HG03095 (cell line): ENCODE results near the gene C9orf78.
A peak's percentile ranks its signal among the peaks of the same experiment; 100 is the strongest.
"Not testable (repeated sequence)": the region's sequence is repeated elsewhere in the genome, so short reads cannot be mapped to it uniquely, and the experiment has no call there.

Source experiments
- ATAC-seq: cut with Tn5 transposase; IDR thresholded peaks from one replicate; pipeline ENCODE4 v1.9.1; 2021; ENCODE audit warnings: moderate library complexity; ENCODE audit not compliant: unreplicated experiment

The C9orf78 gene

DNA sequence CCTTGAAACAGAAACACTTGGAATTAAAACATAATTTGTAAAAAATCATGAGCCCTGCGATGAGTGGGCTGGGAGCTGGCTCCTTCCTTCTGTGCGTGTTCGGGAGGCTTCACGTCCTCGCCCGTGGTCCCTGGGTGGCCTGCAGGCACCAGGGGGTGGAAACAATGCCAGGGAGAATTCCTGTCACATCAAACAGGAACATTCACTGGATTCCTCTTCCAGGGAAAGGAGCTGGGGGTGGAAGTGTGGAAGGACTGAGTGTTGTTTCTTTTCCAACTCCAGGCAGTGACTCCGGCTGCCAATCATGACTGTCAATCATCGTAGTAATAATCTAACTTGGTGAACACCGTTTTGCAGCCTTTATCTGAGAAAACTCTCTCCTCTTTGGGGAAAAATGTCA is 21.4 kb downstream of the C9orf78 start:
- ATAC-seq = no peak

GRCh38 chr9:129812385-129812784 is 22.7 kb downstream of the C9orf78 start:
- no peak for ATAC-seq

DNA sequence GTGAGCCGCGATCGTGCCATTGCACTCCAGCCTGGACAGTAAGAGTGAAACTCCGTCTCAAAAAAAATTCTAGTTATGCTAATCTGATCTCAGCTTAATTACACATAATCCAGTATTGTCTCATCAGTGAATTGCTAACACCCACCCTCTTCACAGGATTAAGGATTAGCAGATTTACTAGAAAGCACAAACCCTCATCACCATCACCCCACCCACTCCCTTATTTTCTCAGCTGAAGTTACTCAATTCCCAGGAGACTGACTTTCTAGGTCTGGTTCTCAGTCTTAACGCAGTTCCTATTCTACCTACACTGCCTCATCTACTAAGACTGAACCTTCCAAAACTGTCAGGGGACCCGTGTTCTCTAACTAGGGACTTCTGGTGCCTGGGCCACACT is 23.1 kb downstream of the C9orf78 start:
- no peak for ATAC-seq

DNA sequence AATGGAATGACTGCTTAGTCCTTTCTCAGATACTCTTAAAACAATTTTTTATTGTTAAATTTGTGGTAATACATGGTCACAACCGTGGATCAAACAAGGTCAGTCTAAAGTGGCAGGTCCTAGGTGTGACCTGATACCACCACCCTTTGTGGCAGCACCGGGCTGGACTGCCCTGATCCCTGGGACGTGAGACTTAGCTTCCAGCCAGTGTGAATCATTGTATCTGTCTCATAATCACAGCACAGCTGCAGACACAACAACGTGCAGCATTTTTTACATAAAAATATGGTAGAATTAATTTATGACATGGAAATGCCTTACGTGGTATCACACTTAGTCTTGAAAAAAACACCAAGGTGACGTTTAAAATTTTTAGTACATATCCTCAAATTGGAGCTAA is 24.3 kb downstream of the C9orf78 start:
- no peak for ATAC-seq

GRCh38 chr9:129810116-129810515 is 25.0 kb downstream of the C9orf78 start:
- no peak for ATAC-seq

- ATAC-seq = no peak
Measured at GRCh38 chr9:129809346-129809745, 25.7 kb downstream of the C9orf78 start.

GRCh38 chr9:129806061-129806460 is 29.0 kb downstream of the C9orf78 start:
- ATAC-seq = no peak

GRCh38 chr9:129803676-129804060 is 31.4 kb downstream of the C9orf78 start:
- ATAC-seq = no peak

GRCh38 chr9:129802833-129803675 is 32.0 kb downstream of the C9orf78 start, which contains the start of gene TOR1B:
Gene TOR1B (plus strand): TSS chr9:129803184. CDS start chr9:129803213, 29 bp downstream.
- ATAC-seq = peak; percentile 90

- no peak for ATAC-seq
Measured at GRCh38 chr9:129801504-129801903, 33.6 kb downstream of the C9orf78 start.

- no peak for ATAC-seq
Measured at GRCh38 chr9:129798973-129799372, 36.1 kb downstream of the C9orf78 start.

GRCh38 chr9:129796029-129796428 is 39.0 kb downstream of the C9orf78 start:
- ATAC-seq = not testable (repeated sequence)

GRCh38 chr9:129794549-129794948 is 40.5 kb downstream of the C9orf78 start:
- no peak for ATAC-seq

- no peak for ATAC-seq
Measured at GRCh38 chr9:129786481-129786880, 48.6 kb downstream of the C9orf78 start.

DNA sequence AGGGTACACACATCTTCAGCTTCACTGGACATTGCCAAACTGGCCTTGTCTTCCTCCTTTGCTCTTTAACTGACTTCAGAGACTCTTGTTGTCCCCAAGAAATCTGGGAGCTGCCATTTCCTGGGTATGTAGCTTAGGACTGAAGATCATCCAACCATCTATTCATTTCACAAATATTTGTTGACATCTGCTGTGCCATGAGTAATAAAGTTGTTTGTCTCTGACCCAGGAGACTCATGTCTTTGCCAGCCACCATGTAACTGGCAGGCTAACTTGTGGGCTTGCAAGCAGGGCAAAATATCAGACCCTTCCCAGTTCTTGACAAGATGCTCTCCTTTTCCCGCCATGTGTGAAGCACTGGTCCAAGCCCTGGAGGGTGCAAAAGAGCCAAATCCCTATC is 49.2 kb downstream of the C9orf78 start:
- no peak for ATAC-seq

GRCh38 chr9:129784970-129785369 is 50.1 kb downstream of the C9orf78 start:
- ATAC-seq = not testable (repeated sequence)

GRCh38 chr9:129783516-129784361 is 51.3 kb downstream of the C9orf78 start:
- ATAC-seq = no peak

DNA sequence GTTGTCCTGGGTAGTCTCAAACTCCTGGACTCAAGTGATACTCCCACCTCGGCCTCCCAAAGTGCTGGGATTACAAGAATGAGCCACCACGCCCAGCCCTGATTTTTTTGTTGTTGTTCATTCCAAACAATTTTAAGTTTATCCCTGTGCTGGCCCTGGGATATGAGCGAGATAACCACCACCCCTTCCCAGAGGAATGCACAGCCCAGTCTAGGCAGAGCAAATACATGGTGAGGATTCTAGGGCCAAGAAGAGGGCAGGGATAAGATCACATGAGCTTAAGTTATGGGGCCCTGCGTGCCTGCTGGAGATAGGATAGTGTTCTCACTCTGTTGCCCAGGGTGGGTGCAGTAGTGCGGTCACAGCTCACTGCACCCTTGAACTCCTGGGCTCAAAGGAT is 53.1 kb downstream of the C9orf78 start:
- no peak for ATAC-seq

DNA sequence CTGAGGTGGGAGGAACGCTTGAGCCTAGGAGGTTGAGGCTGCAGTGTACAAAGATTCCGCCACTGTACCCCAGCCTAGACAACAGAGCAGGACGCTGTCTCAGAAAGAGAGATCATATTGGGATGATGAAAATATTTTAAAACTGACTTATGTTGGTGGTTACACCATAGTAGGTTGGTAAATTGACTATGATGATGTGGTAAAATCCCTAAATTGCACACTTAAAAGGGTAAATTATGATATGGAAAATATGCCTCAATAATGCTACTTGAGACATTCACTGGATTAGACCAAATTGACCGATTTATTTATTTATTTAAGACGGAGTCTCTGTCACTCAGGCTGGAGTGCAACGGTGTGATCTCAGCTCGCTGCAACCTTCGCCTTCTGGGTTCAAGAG is 53.9 kb downstream of the C9orf78 start:
- no peak for ATAC-seq

DNA sequence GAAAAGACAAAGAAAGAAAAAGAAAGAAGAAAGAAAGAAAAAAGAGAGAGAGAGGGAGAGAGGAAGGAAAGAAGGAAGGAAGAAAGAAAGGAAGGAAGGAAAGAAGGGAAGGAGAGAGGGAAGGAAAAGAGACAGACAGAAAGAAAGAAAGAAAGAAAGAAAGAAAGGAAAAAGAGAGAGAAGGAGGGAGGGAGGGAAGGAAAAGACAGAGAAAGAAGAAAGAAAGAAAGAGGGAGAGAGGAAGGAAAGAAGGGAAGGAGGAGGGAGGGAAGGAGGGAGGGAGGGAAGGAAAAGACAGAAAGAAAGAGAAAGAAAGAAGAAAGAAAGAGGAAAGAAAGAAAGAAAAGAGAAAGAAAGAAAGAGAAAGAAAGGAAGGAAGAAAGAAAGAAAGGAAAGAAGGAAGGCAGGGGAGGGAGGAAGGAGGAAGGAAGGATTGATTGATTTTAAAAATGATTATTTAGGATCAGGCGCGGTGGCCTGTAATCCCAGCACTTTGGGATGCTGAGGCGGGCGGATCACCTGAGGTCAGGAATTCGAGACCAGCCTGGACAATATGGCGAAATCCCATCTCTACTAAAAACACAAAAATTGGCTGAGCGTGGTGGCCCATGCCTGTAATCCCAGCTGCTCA is 55.4 kb downstream of the C9orf78 start:
- no peak for ATAC-seq

- ATAC-seq = no peak
Measured at GRCh38 chr9:129778469-129778868, 56.6 kb downstream of the C9orf78 start.

- ATAC-seq = no peak
Measured at GRCh38 chr9:129777769-129778130, 57.3 kb downstream of the C9orf78 start.
